ENCODE data around the gene TMEM138.

Gene TMEM138

DNA sequence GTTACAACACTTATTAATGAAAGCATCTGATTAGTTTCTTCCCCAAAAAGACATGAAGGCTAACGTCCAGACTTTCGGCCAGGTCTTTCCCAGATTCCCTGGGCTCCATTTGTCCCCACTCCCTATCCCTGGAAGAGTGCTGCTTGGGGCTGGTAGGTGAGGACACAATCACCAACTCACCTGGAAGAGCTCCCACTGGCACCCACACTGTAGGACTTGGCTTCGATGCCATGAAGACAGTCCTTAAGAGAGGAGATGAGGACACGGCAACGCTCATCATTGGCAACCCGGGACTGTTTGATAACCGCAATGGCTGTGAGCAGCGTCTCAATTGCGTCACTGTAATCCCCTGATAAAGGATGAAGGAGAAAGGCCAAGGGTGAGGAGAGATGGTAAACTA, 49.4 kb downstream of the TMEM138 start:
- DNase-seq: no peak

- no peak for DNase-seq
Measured at GRCh38 chr11:61413496-61413895, 51.3 kb downstream of the TMEM138 start.

DNA sequence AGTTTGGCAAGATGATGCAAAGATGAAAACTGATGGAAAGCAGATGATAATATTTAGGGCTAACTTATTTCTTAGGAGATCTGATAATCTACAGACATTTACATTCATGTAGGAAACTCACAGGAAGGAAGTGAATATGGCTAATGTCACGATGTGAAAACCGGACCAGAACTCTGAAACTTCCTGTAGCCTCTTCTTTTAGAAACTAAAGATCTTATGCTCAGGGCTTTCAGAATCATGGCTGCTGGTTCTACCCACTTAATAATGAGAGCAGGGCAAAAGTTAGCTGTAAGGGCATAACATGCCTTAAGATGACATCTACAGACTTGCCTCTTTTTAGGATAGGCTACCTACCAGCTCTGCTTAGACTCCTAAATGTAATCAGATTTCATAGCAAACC, 52.4 kb downstream of the TMEM138 start:
- DNase-seq: no peak

DNA sequence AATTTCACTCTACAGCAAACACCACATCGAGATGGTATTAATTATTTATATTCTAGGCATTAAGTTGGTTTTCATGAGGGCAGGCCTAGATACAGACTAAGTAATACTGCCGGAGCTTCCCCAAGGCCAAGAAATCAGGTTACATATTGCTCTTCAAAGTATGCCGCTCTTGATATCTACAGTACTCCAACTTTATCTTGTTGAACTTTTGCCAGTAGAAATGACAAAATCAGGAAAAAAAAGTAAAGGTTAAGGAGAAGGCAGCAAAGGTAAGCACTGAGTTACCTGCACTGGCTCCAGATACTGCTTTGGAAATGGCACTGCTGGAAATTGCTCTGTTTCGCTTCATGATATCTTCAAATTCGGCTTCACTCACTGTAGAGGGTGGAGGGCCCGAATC, 53.2 kb downstream of the TMEM138 start:
- DNase-seq: no peak

- no peak for DNase-seq
Measured at GRCh38 chr11:61416941-61417340, 54.8 kb downstream of the TMEM138 start.

- no peak for DNase-seq
Measured at GRCh38 chr11:61417670-61418069, 55.5 kb downstream of the TMEM138 start.

- no peak for DNase-seq
Measured at GRCh38 chr11:61418136-61418535, 56.0 kb downstream of the TMEM138 start.
